ENCODE results near the gene PLXNB2. TPM values are rescaled to one million over a fixed set of nuclear protein-coding genes. Genes with fewer than 3 reads are reported as not detected.

PLXNB2 gene
- polyA plus RNA-seq, 3 donors: 38.2 to 368 (median 70.5) TPM

DNA sequence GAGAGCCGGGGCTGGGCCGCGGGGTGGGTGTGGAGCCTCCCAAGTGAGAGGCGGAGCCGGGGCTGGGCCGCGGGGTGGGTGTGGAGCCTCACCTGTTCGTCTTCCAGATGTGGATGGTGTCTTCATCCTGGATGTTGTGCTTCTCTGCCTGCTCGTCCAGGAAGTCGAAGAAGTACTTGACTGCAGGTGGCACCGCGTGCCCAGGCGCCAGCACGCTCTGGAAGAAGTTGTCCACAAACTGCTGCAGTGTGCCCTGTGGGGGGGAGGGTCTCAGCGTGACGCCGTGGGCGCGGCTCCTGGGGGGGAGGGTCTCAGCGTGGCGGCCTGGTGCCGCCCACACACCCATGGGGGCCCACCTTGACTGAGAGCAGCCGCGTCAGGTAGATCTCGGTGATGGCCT is 29.7 kb downstream of the PLXNB2 start:
- DNase-seq: no peak
- no peak overlapping the region for H3K27ac Mint-ChIP-seq
- no peak for TF ChIP-seq CTCF (IDR thresholded peaks at IDR 0.05)
- Histone ChIP-seq H3K79me2 (ENCODE audit: insufficient read depth, low read length) (peaks cover 3% of the 10 kb centered on the region), H3K4me3 (replicated peaks in 1 of 3; ENCODE audit: low read depth in 2 of 3, low read length in 3 of 3) (no peak overlapping the region), H3K27me3 (ENCODE audit: control insufficient read depth in 2 of 2, insufficient read depth in 2 of 2, low read length in 2 of 2) (peaks cover 0 to under 1% of the 10 kb centered on the region in 2 donors), H3K27ac (ENCODE audit: low read depth in 1 of 2, low read length in 2 of 2) (no peak overlapping the region), H3K4me1 (ENCODE audit: control insufficient read depth in 1 of 2, insufficient read depth in 2 of 2, low read length in 2 of 2) (peaks cover 0 to 2% of the 10 kb centered on the region in 2 donors), H3K9ac (ENCODE audit: insufficient read depth, low read length, poor library complexity, severe bottlenecking) (no peak overlapping the region), H3K4me2 (replicated peaks; ENCODE audit: extremely low read depth, low read length, poor library complexity, severe bottlenecking) (no peak overlapping the region), H4K20me1 (ENCODE audit: insufficient read depth, low read length) (peaks cover 93% of the 10 kb centered on the region), H3K9me3 (replicated peaks in 1 of 2; ENCODE audit: control insufficient read depth in 1 of 2, insufficient read depth in 1 of 2, low read length in 2 of 2) (no peaks in the 10 kb centered on the region), H3K36me3 (replicated peaks in 1 of 2; ENCODE audit: control insufficient read depth in 1 of 2, insufficient read depth in 2 of 2, low read length in 2 of 2) (peaks cover 81 to 83% of the 10 kb centered on the region in 2 donors), H2AFZ (ENCODE audit: insufficient read depth, low read depth, low read length, poor library complexity, severe bottlenecking) (no peak overlapping the region)
- no peak overlapping the region for H3K4me3 Mint-ChIP-seq
- intact Hi-C loops (cut with micrococcal nuclease): loop anchor here (2.0 to 5.0 kb wide), 3 partner anchors 49 to 65 kb away; partner anchors contain the start of genes DENND6B (in 2 of the 2) and PPP6R2 (in 1 of the 2)
- peaks cover 60 to 88% of the 10 kb centered on the region in 2 donors for H3K36me3 Mint-ChIP-seq
- H3K4me1 Mint-ChIP-seq: peaks cover 6% of the 10 kb centered on the region
- peaks cover under 1 to 7% (median 7%) of the 10 kb centered on the region in 3 donors for H3K27me3 Mint-ChIP-seq (ENCODE audit: low read depth in 3 of 3)
- WGBS (ENCODE audit: insufficient coverage): 89% methylated on average over 20 of the region's 25 CpGs
- H3K9me3 Mint-ChIP-seq: peaks cover 0 to 2% (median 0%) of the 10 kb centered on the region in 7 donors

- Histone ChIP-seq H2AFZ (ENCODE audit: insufficient read depth, low read depth, low read length, poor library complexity, severe bottlenecking) (no peak overlapping the region), H3K9me3 (replicated peaks in 1 of 2; ENCODE audit: control insufficient read depth in 1 of 2, insufficient read depth in 1 of 2, low read length in 2 of 2) (no peaks in the 10 kb centered on the region), H3K36me3 (replicated peaks in 1 of 2; ENCODE audit: control insufficient read depth in 1 of 2, insufficient read depth in 2 of 2, low read length in 2 of 2) (peaks cover 65 to 67% of the 10 kb centered on the region in 2 donors), H3K27me3 (ENCODE audit: control insufficient read depth in 2 of 2, insufficient read depth in 2 of 2, low read length in 2 of 2) (peaks cover 3 to 11% of the 10 kb centered on the region in 2 donors), H3K79me2 (ENCODE audit: insufficient read depth, low read length) (no peaks in the 10 kb centered on the region), H3K9ac (ENCODE audit: insufficient read depth, low read length, poor library complexity, severe bottlenecking) (no peak overlapping the region), H3K4me3 (replicated peaks in 1 of 3; ENCODE audit: low read depth in 2 of 3, low read length in 3 of 3) (no peak overlapping the region), H3K27ac (ENCODE audit: low read depth in 1 of 2, low read length in 2 of 2) (no peak overlapping the region), H4K20me1 (ENCODE audit: insufficient read depth, low read length) (peaks cover 92% of the 10 kb centered on the region), H3K4me1 (ENCODE audit: control insufficient read depth in 1 of 2, insufficient read depth in 2 of 2, low read length in 2 of 2) (peaks cover 10 to 18% of the 10 kb centered on the region in 2 donors), H3K4me2 (replicated peaks; ENCODE audit: extremely low read depth, low read length, poor library complexity, severe bottlenecking) (no peak overlapping the region)
- Mint-ChIP-seq H3K27me3 (ENCODE audit: low read depth in 3 of 3) (peaks cover 6 to 23% (median 16%) of the 10 kb centered on the region in 3 donors), H3K36me3 (peaks cover 50 to 77% of the 10 kb centered on the region in 2 donors), H3K9me3 (peaks cover 0 to 2% (median 0%) of the 10 kb centered on the region in 7 donors), H3K4me3 (no peak overlapping the region), H3K4me1 (peaks cover 15% of the 10 kb centered on the region), H3K27ac (peak overlapping the region in 2 of 7 donors; percentile 50 to 76)
- WGBS (ENCODE audit: insufficient coverage): 76% methylated on average over 20 of the region's 25 CpGs
- peak; percentile 88 for TF ChIP-seq CTCF (IDR thresholded peaks at IDR 0.05)
- DNase-seq: peak; percentile 66 to 86 (median 82)
- intact Hi-C loops (cut with micrococcal nuclease): loop anchor here (1.0 to 5.0 kb wide), 4 partner anchors 51 to 66 kb away; partner anchors contain the start of genes DENND6B (in 2 of the 2) and PPP6R2 (in 1 of the 2)
These were observed 31.3 kb downstream of the PLXNB2 start for GRCh38 chr22:50276143-50276542.
